Glutamatergic neuron (in vitro differentiated cells): ENCODE measurements around the gene RIMS4. TPM values are rescaled to one million over a fixed set of nuclear protein-coding genes. Genes with fewer than 3 reads are reported as not detected.

Experiments used
- DNase-seq: peaks from one replicate; pipeline ENCODE4 v3.0.0; 2022
- H3K27ac Mint-ChIP-seq: one replicate; pipeline ENCODE4 v1.8.0; 2020; ENCODE audit warnings: mild to moderate bottlenecking, mixed read lengths, inconsistent platforms; ENCODE audit not compliant: unreplicated experiment
- H3K27me3 Mint-ChIP-seq: one replicate; pipeline ENCODE4 v1.8.0; 2020; ENCODE audit warnings: mild to moderate bottlenecking, moderate library complexity, mixed read lengths, inconsistent platforms; ENCODE audit not compliant: unreplicated experiment
- H3K36me3 Mint-ChIP-seq: one replicate; pipeline ENCODE4 v1.8.0; 2020; ENCODE audit warnings: mild to moderate bottlenecking, mixed read lengths, inconsistent platforms; ENCODE audit not compliant: unreplicated experiment
- H3K4me1 Mint-ChIP-seq: one replicate; pipeline ENCODE4 v1.8.0; 2020; ENCODE audit warnings: mild to moderate bottlenecking, low read depth, mixed read lengths, inconsistent platforms; ENCODE audit not compliant: unreplicated experiment
- H3K4me3 Mint-ChIP-seq: one replicate; pipeline ENCODE4 v1.8.0; 2020; ENCODE audit warnings: mild to moderate bottlenecking, mixed read lengths, inconsistent platforms; ENCODE audit not compliant: unreplicated experiment
- H3K9me3 Mint-ChIP-seq: one replicate; pipeline ENCODE4 v1.8.0; 2020; ENCODE audit warnings: mild to moderate bottlenecking, moderate library complexity, mixed read lengths, inconsistent platforms; ENCODE audit not compliant: unreplicated experiment
- total RNA-seq: library from RNA; stranded (reverse); fragmentation: NEBNext Ultra II Directional; extraction: Animal tissue kit (Norgen Biotek cat#: 25700); gene quantifications from one replicate; pipeline ENCODE4 v1.2.1, GENCODE V29; 2021; ENCODE audit not compliant: unreplicated experiment
- TF ChIP-seq, protein P1 (sequence below): fragments of 200-600 bp; sonication (generic); IDR thresholded peaks from one replicate; pipeline ENCODE4 v1.5.0; 2021; ENCODE audit not compliant: partially characterized antibody, unreplicated experiment

RIMS4 gene
- total RNA-seq, 1 donor from 2014 or later = 96.1 TPM

DNA sequence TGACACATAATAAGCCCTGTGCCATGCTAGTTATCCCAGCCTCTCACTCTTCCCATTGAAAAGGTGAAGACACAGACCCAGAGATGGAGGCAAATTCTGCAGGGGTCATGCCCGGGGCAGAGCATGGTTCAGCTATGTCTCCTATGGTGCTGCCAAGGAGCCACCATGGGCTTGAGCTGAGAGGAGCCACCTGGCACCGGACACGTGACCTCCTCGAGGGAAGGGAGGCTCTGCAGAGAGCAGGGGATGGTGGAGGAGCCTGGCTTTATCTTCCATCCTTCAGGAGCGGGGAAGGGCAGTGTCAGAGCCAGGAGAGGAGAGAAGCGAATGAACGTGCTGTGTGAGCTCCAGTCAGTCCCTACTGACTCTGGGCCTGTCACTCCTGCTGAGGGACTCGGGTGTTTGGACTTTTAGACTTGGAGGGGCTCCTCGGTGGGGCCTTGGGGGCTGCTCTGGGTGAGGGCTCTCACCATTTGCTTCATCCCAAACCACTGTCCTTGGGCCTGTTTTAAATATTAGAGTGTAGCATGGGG lies 106.3 kb downstream of the RIMS4 start:
- no peak overlapping the region for H3K27ac Mint-ChIP-seq
- H3K4me1 Mint-ChIP-seq = peaks cover 43% of the 10 kb centered on the region
- H3K36me3 Mint-ChIP-seq = no peaks in the 10 kb centered on the region

DNA sequence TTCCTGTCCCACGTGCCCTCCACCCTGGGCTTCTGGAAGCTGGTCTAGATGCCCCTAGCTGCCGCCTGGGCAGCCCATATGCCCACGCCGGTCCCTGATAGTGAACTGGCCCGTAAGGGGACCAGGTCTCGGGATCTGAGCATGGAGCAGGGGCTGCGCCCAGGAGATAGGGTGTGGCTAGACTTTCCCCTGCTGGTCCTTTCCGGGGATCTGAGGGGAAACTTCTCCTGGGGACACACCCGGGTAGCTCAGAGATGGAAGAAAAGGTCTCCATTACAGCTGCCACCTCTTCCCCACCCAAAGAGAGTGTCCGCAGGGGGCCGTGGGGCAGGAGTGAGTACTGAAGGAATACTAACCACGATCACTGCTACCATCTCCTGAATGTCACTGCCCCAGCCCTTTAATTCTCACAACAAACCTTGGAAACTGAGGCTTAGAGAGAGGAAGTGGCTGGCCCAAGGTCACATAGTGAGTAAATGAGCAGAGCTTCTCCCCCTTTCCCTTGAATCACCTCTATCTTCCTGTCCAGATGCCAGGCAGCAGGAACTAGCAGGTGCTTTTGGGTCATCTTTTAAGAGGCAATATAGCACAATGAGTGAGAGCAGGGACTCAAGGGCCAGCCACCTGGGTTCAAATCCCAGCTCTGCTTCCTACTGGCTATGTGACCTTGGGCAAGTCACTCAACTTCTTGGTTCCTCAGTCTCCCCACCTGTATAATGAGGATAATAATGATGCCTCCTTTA lies 107.0 kb downstream of the RIMS4 start:
- H3K27me3 Mint-ChIP-seq = peaks cover 9% of the 10 kb centered on the region
- H3K36me3 Mint-ChIP-seq = no peaks in the 10 kb centered on the region
- peaks cover 15% of the 10 kb centered on the region for H3K9me3 Mint-ChIP-seq
- peaks cover 43% of the 10 kb centered on the region for H3K4me1 Mint-ChIP-seq
- TF ChIP-seq, protein P1, sequence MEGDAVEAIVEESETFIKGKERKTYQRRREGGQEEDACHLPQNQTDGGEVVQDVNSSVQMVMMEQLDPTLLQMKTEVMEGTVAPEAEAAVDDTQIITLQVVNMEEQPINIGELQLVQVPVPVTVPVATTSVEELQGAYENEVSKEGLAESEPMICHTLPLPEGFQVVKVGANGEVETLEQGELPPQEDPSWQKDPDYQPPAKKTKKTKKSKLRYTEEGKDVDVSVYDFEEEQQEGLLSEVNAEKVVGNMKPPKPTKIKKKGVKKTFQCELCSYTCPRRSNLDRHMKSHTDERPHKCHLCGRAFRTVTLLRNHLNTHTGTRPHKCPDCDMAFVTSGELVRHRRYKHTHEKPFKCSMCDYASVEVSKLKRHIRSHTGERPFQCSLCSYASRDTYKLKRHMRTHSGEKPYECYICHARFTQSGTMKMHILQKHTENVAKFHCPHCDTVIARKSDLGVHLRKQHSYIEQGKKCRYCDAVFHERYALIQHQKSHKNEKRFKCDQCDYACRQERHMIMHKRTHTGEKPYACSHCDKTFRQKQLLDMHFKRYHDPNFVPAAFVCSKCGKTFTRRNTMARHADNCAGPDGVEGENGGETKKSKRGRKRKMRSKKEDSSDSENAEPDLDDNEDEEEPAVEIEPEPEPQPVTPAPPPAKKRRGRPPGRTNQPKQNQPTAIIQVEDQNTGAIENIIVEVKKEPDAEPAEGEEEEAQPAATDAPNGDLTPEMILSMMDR = no peak
- H3K4me3 Mint-ChIP-seq = no peak overlapping the region
- H3K27ac Mint-ChIP-seq = peak overlapping the region; percentile 55
- DNase-seq = no peak

More for the DNA sequence above, 106.3 kb downstream of the RIMS4 start:
- Mint-ChIP-seq H3K27me3 (peaks cover 9% of the 10 kb centered on the region), H3K4me3 (no peak overlapping the region), H3K9me3 (peaks cover 15% of the 10 kb centered on the region)
- TF ChIP-seq, protein P1 = no peak
- no peak for DNase-seq

DNA sequence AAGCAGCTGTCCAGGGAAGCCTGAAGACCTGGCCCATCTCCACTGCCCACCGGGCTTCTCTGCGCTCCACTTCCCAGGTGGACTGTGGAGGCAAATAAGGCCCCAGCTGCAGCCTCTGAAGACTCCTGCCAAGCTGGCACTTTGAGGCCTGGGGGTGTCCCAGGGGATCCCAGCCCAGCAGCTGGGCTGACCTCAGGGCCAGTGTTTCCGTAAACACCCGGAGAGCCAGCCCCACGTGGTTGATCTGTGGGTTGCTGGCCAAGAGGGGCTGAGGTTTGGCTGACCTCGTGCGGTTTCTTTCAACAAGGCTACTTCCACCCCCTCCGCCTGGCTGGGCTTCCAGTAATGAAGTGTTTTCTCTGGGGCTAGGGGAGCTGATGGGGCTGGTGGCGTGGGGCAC lies 107.6 kb downstream of the RIMS4 start:
- Mint-ChIP-seq H3K27ac (peak overlapping the region; percentile 64), H3K36me3 (no peaks in the 10 kb centered on the region), H3K9me3 (peaks cover 15% of the 10 kb centered on the region), H3K4me3 (no peak overlapping the region), H3K4me1 (peaks cover 43% of the 10 kb centered on the region), H3K27me3 (peaks cover 9% of the 10 kb centered on the region)
- TF ChIP-seq, protein P1 = no peak
- DNase-seq = peak; percentile 73

DNA sequence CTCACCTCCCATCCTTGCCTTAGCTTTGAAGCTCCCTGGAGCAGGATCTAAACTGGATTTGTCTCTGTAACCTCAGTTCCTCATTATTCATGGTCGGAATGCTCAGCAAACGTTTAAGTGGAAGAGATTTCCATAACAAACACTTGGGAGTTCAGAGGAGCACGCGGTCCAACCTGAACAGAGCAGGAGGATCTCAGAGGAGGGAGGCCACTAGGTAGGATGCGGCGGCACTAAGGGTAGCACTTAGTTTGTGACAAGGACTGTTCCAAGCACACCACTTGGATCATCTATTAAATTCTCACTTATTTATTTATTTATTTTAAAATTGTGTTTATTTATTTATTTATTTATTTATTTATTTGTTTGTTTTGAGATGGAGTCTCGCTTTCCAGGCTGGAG lies 108.5 kb downstream of the RIMS4 start:
- DNase-seq = no peak
- peaks cover 9% of the 10 kb centered on the region for H3K27me3 Mint-ChIP-seq
- peak overlapping the region; percentile 89 for H3K27ac Mint-ChIP-seq
- no peaks in the 10 kb centered on the region for H3K36me3 Mint-ChIP-seq
- no peak overlapping the region for H3K4me3 Mint-ChIP-seq
- H3K4me1 Mint-ChIP-seq = peaks cover 36% of the 10 kb centered on the region
- peaks cover 15% of the 10 kb centered on the region for H3K9me3 Mint-ChIP-seq
- TF ChIP-seq, protein P1 = no peak

Other genes starting within 250 kb of the RIMS4 start
- gene PKIG, start 228.0 kb downstream of the RIMS4 start, total RNA-seq = 42.0 TPM
- gene ADA, start 158.8 kb downstream of the RIMS4 start, total RNA-seq = 3.1 TPM
- not detected for gene CCN5, start 95.2 kb downstream of the RIMS4 start, total RNA-seq
- 0.22 TPM for gene KCNK15, start 64.7 kb downstream of the RIMS4 start, total RNA-seq
- 181 TPM for gene YWHAB, start 75.2 kb upstream of the RIMS4 start, total RNA-seq
- 27.7 TPM for gene PABPC1L, start 99.5 kb upstream of the RIMS4 start, total RNA-seq
- 10.8 TPM for gene TOMM34, start 149.9 kb upstream of the RIMS4 start, total RNA-seq
- gene STK4, start 156.0 kb upstream of the RIMS4 start, total RNA-seq = 32.6 TPM